Right lobe of liver (tissue), 4 donors: ENCODE data around the gene HOMER1.

Source experiments
- POLR2A ChIP-seq: fragments of 450-650 bp; IDR thresholded peaks from one replicate; pipeline ENCODE4 v1.6.1; 2017; ENCODE audit warnings: antibody characterized with exemption, mild to moderate bottlenecking
- TF ChIP-seq, protein P1 (sequence below), 4 donors: fragments of 200-600 bp in 3 of 4; fragments of 450-650 bp in 1 of 4; IDR thresholded peaks; one replicate each; pipeline versions ENCODE4 v1.5.1 to v1.8.0; 2016 to 2022; ENCODE audit warnings: antibody characterized with exemption in 4 of 4, mild to moderate bottlenecking in 2 of 4
- donor health status: DM: no; HTN: no; CAD: no.
- donor health status: DM: no; HTN: no; CAD: no.
- donor health status: DM: no; HTN: yes; CAD: no.

DNA sequence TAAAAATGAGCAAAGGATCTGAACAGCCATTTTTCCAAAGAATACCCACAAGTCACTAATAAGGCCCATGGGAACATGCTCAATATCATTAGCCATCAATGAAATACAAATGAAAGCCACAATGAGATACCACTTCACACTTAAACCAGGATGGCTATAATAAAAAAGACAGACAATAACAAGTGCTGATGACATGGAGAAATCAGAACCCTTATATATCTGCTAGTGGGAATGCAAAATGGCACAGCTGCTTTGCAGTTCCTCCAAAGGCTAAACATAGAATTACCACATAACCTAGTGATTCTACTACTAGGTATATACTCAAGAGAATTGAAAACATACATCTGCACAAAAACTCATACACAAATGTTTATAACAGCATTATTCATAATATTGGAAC is 83.7 kb downstream of the HOMER1 start:
- no peak for TF ChIP-seq POLR2A
- TF ChIP-seq, protein P1, sequence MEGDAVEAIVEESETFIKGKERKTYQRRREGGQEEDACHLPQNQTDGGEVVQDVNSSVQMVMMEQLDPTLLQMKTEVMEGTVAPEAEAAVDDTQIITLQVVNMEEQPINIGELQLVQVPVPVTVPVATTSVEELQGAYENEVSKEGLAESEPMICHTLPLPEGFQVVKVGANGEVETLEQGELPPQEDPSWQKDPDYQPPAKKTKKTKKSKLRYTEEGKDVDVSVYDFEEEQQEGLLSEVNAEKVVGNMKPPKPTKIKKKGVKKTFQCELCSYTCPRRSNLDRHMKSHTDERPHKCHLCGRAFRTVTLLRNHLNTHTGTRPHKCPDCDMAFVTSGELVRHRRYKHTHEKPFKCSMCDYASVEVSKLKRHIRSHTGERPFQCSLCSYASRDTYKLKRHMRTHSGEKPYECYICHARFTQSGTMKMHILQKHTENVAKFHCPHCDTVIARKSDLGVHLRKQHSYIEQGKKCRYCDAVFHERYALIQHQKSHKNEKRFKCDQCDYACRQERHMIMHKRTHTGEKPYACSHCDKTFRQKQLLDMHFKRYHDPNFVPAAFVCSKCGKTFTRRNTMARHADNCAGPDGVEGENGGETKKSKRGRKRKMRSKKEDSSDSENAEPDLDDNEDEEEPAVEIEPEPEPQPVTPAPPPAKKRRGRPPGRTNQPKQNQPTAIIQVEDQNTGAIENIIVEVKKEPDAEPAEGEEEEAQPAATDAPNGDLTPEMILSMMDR (IDR thresholded peaks at IDR 0.05) = no peak
